HG03025 (cell line): ENCODE data around the gene CSMD2.

Source experiments
- ATAC-seq: cut with Tn5 transposase; IDR thresholded peaks from one replicate; pipeline ENCODE4 v1.9.1; 2021; ENCODE audit warnings: mild to moderate bottlenecking, moderate library complexity; ENCODE audit not compliant: unreplicated experiment, low FRiP score

CSMD2 gene

GRCh38 chr1:33630686-33631085 is 534.3 kb downstream of the CSMD2 start:
- ATAC-seq: no peak

- ATAC-seq: no peak
These were observed 538.2 kb downstream of the CSMD2 start for GRCh38 chr1:33626801-33627200.

GRCh38 chr1:33624991-33625870 is 539.8 kb downstream of the CSMD2 start:
- ATAC-seq: no peak

GRCh38 chr1:33624261-33624990 is 540.6 kb downstream of the CSMD2 start:
- ATAC-seq: no peak

GRCh38 chr1:33623811-33624210 is 541.2 kb downstream of the CSMD2 start:
- no peak for ATAC-seq

GRCh38 chr1:33622757-33623156 is 542.3 kb downstream of the CSMD2 start:
- no peak for ATAC-seq

- ATAC-seq: no peak
These were observed 546.4 kb downstream of the CSMD2 start for GRCh38 chr1:33618636-33619035.

GRCh38 chr1:33617451-33617850 is 547.6 kb downstream of the CSMD2 start:
- no peak for ATAC-seq

GRCh38 chr1:33616780-33617179 is 548.2 kb downstream of the CSMD2 start:
- no peak for ATAC-seq

- no peak for ATAC-seq
These were observed 549.5 kb downstream of the CSMD2 start for GRCh38 chr1:33615546-33615945.

GRCh38 chr1:33610864-33611455 is 554.1 kb downstream of the CSMD2 start:
- ATAC-seq: no peak

GRCh38 chr1:33610391-33610790 is 554.6 kb downstream of the CSMD2 start:
- no peak for ATAC-seq

- no peak for ATAC-seq
These were observed 555.3 kb downstream of the CSMD2 start for GRCh38 chr1:33609739-33610138.

GRCh38 chr1:33608825-33609400 is 556.1 kb downstream of the CSMD2 start:
- no peak for ATAC-seq

GRCh38 chr1:33607444-33608005 is 557.5 kb downstream of the CSMD2 start:
- no peak for ATAC-seq

- ATAC-seq: no peak
These were observed 558.8 kb downstream of the CSMD2 start for GRCh38 chr1:33606272-33606671.

- ATAC-seq: no peak
These were observed 562.8 kb downstream of the CSMD2 start for GRCh38 chr1:33602271-33602670.

GRCh38 chr1:33601751-33602150 is 563.3 kb downstream of the CSMD2 start:
- no peak for ATAC-seq

GRCh38 chr1:33599516-33600115 is 565.4 kb downstream of the CSMD2 start:
- ATAC-seq: no peak

GRCh38 chr1:33588726-33589125 is 576.3 kb downstream of the CSMD2 start:
- no peak for ATAC-seq
